HG02623 (cell line): ENCODE data around the gene BRMS1L.

Experiments used
- ATAC-seq: cut with Tn5 transposase; IDR thresholded peaks from one replicate; pipeline ENCODE4 v1.9.1; 2021; ENCODE audit warnings: moderate library complexity; ENCODE audit not compliant: unreplicated experiment

BRMS1L gene

DNA sequence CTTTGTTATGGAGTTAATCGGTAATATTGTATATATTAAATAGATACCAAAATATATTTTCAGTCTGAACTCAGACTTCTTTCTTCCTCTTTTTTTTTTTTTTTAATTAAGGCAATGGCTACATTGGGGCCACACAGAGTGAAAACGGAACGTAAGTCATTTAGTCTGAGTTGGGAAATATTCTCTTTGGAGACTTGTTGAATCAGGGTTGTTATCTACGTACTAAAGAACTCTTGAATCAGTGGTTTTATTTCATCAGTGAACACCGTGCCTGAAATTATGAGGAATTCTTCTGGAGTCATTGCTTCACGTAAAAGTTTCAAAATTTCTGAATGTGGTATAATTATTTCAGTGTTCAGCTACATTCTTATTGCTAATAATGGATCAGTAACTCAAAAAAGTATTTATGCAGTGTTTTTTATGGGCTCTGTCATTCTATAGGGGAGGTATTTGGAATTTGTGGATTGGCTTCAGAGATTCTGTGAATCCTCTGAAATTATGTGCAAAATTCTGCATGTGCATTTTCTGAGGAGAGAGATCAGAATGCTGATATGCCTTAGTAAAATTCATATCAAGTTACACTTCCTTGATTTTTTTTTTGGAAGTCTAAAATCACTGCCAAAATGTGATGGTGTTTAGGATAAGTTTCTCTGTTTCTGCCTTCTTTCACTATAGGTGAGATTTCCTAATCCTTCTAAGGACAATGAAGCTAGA lies 39.6 kb downstream of the BRMS1L start:
- ATAC-seq = no peak

DNA sequence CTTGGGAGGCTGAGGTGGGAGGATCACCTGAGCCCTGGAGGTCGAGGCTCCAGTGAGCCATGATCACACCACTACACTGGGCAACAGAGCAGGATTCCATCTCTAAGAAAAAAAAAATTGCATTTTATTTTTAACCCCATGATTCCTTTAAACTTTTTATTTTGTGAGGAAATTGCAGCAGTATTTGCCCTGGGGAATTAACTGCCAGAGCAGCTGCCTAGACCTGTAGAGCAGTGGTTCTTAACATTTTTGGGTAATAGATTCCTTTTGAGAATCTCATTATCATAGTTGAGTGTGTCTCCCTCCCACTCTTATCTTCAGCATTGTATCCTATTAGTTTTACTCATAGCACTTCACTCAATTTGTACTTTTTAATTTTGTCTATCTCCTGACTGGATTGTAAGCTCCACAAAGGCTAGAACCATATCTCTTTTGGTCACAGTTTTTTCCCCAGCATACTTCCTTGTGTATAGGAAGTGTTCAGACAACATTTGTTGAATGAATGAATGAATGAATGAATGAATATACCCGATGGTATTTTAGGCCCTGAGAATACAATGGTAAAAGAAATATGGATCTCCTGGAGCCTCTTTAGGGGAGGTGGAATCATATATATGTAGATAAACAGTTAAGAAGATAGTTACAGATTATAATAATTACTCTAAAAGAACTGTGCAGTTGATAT lies 40.6 kb downstream of the BRMS1L start:
- no peak for ATAC-seq

DNA sequence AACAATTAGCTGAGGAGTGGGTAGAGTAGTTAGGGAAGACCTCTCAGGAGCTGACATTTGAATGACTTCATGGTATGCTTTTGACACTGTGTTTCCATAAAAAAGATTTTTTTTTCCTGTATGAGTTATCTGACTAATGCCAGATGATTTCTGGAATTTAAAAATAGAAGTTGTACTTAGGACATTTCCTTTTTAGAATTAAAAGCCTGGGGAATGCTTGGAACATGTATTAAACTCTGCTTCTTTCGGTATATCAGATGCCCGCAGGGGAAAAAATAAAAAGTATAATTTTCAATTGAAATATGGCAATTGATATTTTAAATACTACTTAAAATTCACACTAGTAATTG lies 41.1 kb downstream of the BRMS1L start:
- ATAC-seq = no peak

DNA sequence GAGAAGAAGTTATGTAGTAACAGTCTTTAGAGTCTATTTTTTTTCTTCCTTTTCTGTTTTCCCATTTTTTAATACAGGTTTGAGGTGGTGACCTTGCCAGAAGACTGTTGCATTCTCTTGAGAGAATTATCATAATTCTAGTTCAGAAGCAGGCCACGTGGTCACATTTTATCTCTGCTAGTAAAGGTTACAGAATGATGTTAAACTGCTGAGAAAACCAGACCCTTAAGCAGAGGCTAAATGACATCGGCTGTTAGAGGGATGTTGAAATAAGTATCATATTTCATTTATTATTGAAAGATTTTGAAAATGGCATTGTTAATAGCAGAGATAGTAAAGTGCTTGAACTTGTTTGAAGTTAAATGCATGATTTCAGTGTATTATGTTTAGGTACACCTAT lies 49.2 kb downstream of the BRMS1L start:
- no peak for ATAC-seq

DNA sequence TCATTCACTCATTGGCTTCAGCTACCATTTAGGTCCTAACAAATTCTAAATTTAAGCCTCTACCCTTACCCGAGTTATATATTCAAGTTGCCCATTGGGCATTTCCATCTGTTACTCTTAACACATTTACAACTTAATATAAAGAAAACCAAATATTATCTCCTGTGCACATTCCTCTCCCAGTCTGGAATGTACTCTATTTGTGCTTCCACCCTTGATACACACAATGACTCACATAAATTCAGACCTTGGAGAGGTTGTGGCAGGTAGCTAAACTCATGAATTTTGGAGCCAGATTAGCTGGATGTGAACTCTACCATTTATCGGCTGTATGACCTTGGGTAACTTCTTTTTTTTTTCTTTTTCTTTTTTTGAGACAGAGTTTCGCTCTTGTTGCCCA lies 51.1 kb downstream of the BRMS1L start:
- no peak for ATAC-seq

DNA sequence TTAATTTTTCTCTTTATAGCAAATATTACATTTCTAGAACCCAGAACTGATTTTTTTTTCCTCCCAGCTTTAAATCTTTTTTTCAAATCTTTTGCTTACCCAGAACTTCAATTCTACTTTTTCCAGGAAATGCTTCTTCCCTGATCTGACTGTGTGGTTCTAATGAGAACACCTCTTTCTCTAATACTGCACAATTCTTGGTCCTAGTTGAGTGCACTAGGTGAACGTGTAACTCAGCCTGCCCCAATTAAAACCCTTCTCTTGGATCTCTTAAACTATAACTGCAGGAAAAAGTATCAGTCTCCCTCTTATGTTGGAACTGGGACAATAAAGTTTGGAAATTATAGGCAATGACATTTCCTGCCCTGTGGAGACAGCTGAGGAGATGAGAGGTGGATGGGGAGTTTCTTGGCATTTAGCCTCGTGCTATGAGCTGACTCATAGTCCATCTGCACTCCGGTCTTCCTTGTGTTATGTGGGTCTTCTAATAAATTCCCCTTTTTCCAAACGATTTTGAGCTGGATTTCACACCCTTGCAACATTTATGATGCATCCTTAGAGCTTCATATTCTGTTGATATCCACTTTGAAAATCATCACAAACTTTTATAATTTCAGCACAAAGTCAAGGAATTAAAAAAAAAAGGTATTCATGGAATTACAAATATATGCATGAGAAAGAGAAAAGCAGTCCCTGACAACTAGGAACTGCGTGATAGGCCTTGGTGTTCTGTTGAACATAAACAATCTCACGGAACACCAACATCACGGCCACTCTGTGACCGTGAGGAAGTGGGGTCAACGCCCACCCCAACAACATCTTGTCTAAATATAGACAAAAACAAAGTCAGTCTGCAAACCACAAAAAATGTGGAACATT lies 52.4 kb downstream of the BRMS1L start:
- ATAC-seq = no peak

DNA sequence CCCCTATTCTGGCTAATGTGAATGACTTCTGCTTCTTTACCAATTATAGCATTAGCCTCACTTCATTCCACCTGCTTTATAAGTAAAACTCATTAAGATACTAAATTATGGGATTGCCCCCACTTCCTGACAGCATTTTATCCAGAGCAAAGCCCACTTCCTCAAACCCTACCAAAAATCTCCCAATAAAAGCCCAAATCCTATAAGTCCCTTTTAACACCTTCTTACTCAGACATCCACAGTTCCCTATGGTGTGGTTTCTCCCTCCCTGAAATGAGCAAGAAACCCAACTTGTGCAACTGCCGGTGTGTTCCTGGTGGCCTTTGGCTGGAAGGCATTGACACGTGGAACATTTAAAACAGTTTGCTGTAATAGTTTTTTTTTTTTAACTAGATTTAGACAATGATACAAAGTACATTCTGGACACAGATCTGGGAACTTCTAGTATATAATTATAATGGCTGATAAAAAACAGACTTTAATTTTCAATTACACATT lies 53.1 kb downstream of the BRMS1L start:
- ATAC-seq = no peak

DNA sequence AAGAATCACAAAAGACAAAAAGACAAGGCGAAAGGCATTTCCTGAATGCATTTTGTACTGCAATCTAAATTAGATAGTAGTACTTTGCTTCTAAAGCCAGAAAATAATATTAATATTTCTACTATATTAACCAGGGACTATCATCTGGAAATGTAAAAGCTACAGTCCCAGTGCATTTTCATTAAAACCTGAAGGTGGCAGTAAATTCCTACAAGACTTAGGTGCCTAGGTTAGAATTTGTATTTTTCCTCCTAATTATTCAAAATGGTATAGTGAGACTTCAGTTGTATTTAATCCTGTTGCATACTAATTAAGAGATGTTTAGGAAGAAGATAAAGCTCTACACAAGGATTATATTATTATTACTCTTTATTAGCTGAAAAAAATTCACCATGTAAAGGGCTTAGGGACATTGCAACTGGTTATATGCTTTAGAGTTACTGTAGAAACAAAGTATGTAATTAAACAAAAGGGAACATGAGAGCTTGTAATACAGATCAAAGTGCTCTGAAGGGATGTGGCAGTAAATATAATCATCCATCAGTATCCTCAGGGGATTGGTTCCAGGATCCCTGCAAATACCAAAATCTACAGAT lies 53.6 kb downstream of the BRMS1L start:
- ATAC-seq = no peak

DNA sequence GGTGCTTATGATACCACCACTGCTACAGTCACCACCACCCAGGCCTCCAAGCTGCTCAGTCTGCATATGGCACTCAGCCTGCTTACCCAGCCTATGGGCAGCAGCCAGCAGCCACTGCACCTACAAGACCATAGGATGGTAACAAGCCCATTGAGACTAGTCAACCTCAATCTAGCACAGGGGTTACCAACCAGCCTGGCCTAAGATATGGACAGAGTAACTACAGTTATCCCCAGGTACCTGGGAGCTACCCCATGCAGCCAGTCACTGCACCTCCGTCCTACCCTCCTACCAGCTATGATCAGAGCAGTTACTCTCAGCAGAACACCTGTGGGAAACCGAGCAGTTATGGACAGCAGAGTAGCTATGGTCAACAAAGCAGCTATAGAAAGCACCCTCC lies 55.1 kb downstream of the BRMS1L start:
- no peak for ATAC-seq

DNA sequence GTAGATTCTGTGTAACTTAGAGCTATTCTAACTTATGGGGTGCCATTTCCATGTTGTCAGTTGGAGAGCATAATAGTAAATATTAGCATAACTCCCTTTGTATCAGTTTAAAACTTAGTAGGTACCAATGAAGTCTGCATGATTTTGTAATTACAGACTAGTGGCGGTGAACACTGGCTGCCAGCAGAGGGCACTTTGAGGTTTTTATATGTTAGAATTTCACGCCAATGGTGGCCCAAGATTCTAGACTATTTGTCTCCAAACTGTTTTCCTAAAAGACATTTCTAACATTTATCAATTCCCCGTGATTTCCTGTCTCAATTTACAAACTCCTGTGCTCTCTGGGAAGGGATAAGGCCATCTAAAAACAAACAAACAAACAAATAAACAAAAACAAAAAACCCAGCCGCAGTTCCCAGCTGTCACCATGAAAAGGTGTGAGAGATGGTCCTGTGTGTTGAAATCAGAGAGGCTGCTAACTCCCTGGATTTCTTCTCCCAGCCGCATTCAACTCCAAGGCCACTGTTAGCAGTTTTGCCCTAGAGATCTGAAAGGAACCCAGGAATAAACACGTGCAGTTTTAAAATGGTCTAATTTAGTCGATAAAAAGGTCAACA lies 57.6 kb downstream of the BRMS1L start:
- no peak for ATAC-seq

DNA sequence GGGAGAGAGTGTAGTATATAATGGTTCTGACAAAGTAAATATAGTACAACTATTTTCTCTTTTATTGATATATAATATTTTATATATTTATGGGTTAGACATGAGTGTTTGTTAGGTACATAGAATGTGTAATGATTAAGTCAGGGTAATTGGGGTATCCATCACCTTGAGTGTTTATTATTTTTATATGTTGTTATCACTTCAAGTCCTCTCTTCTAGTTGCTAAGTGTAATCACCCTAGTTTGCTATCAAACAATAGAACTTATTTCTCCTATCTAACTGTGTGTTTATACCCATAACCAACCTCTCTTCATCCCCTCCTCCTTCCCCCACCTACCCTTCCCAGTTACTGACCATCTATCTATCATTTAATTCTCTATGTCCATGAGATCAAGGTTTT lies 64.2 kb downstream of the BRMS1L start:
- no peak for ATAC-seq

DNA sequence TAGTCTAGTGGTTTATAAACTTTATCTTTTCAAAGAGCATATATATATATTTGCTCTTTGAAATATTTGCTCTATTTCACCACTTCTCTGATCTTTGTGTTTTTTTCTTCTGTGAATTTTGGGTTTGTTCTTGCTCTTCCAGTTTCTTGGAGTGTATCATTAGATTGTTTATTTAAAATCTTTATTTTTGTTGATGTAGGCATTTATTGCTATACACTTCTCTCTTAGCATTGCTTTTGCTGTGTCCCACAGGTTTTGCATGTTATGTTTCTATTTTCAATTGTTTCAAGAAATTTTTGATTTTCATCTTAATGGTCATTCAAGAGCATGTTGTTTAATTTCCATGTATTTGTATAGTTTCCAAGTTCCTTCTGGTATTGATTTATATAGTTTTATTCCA lies 69.1 kb downstream of the BRMS1L start:
- ATAC-seq = no peak

DNA sequence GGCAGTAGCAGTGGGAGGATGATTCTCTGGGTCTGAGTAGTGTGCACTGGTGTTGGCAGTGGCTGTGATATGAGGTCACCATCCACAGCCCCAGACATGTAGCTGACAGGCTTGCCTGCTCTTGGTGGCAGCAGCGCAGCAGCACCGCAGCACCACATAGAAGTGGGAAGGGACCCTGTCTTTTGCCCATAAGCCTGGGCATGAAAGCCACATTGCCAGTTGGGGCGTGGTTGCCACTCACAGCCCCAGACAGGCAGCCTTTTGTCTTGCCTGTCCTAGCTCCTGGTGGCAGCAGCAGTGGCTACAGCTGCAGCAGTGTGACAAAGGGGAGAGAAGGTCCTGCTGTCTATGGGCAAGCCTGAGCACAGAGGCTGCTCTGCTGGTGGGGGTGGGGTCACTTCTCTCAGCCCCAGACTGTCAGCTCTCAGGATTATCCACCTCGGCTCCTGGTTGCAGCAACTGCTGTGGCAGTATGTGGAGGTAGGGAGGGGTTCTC lies 71.5 kb downstream of the BRMS1L start:
- ATAC-seq = no peak

DNA sequence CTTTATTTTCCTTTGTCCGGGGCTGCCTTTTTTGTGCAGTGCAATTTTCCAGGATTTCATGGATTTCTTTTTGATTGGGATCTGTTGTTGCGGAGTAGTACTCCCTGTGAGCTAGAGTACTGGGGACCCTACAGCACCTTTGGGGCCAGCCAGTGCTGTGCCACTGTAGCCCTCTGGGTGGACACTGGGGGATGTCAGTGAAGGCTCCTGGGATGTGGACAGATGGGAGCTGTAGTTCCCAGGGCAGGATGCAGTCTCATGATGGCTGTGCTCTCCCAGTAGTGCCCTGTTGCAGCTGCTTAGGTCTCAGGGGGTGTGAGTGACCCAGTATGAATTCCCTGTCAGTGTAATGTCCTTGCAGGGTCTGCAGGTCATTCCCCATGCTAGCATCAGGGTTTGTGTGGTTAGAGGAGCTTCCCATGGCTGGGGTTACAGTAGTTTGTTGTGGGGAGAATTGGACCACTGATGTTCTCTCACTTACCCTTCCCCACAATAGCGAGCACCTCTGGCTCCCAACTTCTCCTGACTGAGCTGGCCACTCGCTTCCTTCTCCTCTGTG lies 72.2 kb downstream of the BRMS1L start:
- ATAC-seq = no peak

DNA sequence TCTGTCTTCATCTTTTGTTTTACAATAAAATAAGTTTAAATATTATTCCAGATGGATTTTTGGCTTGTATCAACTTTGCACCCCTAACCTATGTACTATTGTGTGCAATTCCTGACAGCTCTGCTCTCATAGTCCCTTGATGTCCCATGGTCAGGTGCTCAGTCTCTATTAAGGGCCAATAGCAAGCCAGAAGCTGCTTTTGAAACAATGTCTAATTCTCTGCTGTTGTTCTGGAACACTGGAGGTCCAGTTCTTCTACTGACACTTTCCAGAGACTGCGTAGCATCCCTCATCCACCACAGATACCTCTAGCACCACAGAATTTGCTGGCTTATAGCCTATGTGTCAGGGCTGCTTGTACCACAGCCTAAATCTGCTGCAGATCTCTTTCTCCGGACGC lies 74.6 kb downstream of the BRMS1L start:
- ATAC-seq = no peak

DNA sequence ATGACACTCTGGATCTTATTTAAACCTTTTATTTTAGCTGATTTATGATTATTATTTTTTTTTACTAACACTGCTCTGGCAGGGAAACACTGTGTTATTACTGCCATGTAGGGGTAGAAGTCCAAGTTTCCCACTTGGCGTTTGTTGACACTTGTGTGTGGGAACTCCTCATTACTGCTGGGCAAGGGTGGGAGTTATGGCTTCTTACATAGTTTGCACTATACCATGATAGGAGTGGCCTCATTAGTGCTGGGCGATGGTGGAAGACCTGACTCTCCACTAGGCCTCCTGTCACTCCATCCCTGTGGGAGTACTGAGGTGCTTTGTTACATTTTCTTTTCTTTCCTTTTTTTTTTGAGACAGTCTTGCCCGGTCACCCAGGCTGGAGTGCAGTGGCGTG lies 83.5 kb downstream of the BRMS1L start:
- no peak for ATAC-seq

DNA sequence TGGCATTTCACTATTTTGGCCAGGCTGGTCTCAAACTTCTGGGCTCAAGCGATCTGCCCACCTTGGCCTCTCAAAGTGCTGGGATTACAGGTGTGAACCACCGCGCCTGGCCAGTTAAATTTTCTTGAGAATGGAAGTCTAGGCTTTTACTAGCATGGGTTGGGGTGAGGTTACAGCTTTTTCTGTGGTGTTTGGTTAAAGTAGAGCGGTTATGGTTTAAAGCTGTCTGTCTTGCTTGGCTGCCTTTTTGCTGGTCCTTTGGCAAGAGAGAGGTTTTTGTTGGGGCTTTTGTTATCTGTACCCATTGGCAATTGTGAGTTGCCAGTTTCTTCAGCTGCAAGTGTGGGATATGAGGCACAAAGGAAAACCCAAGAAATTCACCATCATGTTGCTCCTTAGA lies 84.1 kb downstream of the BRMS1L start:
- no peak for ATAC-seq

DNA sequence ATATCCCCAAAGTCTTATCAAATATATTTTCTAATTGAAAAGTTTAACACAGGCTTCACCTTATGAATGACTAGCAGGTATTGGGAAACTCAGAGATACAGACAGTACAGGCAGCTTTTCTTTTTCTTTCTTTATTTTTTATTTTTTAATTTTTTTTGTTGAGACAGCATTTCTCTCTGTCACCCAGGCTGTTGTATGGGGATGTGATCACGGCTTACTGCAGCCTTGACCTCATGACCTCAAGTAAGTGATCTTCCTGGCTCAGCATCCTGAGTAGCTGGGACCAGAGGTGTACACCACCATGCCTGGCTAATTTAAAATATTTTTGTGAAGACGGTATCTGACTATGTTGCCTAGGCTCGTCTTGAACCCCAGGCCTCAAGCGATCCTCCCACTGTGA lies 85.0 kb downstream of the BRMS1L start:
- no peak for ATAC-seq

DNA sequence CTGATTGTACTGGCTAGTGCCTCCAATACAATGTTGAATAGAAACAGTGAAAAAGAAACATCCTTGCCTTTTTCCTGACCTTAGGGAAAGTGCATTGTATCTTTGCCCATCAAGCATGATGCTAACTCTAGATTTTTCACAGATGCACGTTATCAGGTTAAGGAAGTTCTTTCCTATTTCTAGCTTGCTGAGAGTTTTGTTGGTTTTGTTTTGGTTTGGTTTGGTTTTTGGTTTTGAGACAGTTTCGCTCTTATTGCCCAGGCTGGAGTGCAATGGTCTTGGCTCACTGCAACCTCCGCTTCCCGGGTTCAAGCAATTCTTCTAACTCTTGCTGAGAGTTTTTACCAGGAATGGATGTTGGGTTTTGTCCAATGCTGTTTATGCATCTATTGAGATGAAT lies 89.0 kb downstream of the BRMS1L start:
- ATAC-seq = no peak

DNA sequence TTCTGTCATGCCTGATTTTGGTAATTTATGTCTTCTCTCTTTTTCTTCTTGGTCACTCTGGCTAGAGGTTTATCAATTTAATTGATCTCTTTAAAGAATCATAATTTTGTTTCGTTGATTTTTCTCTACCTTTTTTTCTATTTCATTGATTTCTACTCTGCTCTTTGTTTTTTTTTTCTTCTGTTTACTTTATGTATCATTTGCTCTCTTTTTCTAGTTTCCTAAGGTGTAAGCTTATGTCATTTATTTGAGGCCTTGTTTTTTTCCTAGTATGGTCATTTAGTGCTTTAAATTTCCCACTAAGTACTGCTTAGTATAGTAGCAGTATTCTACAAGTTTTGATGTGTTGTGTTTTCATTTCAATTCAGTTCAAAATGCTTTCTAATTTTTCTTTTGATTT lies 89.6 kb downstream of the BRMS1L start:
- no peak for ATAC-seq
